ENCODE measurements around the gene SLC40A1.
A peak's percentile ranks its signal among the peaks of the same experiment; 100 is the strongest.
"Not testable (repeated sequence)": the region's sequence is repeated elsewhere in the genome, so short reads cannot be mapped to it uniquely, and the experiment has no call there.

Gene SLC40A1

GRCh38 chr2:189580658-189581353 is at the start of gene SLC40A1:
Gene SLC40A1 (minus strand): TSS chr2:189580786. CDS start chr2:189580460, 326 bp downstream.
- peak; percentile 54 for DNase-seq

GRCh38 chr2:189629531-189630453 is 49.2 kb upstream of the SLC40A1 start:
- DNase-seq, result no peak

GRCh38 chr2:189628817-189629530 is 48.4 kb upstream of the SLC40A1 start:
- DNase-seq, result no peak

GRCh38 chr2:189627789-189628188 is 47.2 kb upstream of the SLC40A1 start:
- no peak for DNase-seq

- DNase-seq, result no peak
These were observed 45.0 kb upstream of the SLC40A1 start for GRCh38 chr2:189625636-189626035.

- DNase-seq, result no peak
These were observed 44.2 kb upstream of the SLC40A1 start for GRCh38 chr2:189624648-189625355.

GRCh38 chr2:189623049-189623448 is 42.5 kb upstream of the SLC40A1 start:
- no peak for DNase-seq

- DNase-seq, result no peak
These were observed 41.2 kb upstream of the SLC40A1 start for GRCh38 chr2:189621781-189622180.

- DNase-seq, result no peak
These were observed 37.6 kb upstream of the SLC40A1 start for GRCh38 chr2:189618197-189618596.

GRCh38 chr2:189614585-189614984 is 34.0 kb upstream of the SLC40A1 start:
- no peak for DNase-seq

GRCh38 chr2:189613650-189614420 is 33.2 kb upstream of the SLC40A1 start:
- no peak for DNase-seq

GRCh38 chr2:189613077-189613636 is 32.6 kb upstream of the SLC40A1 start:
- no peak for DNase-seq

GRCh38 chr2:189610700-189611099 is 30.1 kb upstream of the SLC40A1 start:
- no peak for DNase-seq

- no peak for DNase-seq
These were observed 29.3 kb upstream of the SLC40A1 start for GRCh38 chr2:189609853-189610252.

- DNase-seq, result no peak
These were observed 28.8 kb upstream of the SLC40A1 start for GRCh38 chr2:189609423-189609816.

GRCh38 chr2:189608795-189609422 is 28.3 kb upstream of the SLC40A1 start:
- DNase-seq, result no peak

GRCh38 chr2:189608170-189608569 is 27.6 kb upstream of the SLC40A1 start:
- no peak for DNase-seq

GRCh38 chr2:189602233-189602632 is 21.6 kb upstream of the SLC40A1 start:
- DNase-seq, result no peak

GRCh38 chr2:189601652-189602051 is 21.1 kb upstream of the SLC40A1 start:
- not testable (repeated sequence) for DNase-seq

- DNase-seq, result no peak
These were observed 20.5 kb upstream of the SLC40A1 start for GRCh38 chr2:189601043-189601442.

GRCh38 chr2:189599245-189599644 is 18.7 kb upstream of the SLC40A1 start:
- DNase-seq, result no peak
